ENCODE results near the gene TOR3A.

- TF ChIP-seq, protein P1, sequence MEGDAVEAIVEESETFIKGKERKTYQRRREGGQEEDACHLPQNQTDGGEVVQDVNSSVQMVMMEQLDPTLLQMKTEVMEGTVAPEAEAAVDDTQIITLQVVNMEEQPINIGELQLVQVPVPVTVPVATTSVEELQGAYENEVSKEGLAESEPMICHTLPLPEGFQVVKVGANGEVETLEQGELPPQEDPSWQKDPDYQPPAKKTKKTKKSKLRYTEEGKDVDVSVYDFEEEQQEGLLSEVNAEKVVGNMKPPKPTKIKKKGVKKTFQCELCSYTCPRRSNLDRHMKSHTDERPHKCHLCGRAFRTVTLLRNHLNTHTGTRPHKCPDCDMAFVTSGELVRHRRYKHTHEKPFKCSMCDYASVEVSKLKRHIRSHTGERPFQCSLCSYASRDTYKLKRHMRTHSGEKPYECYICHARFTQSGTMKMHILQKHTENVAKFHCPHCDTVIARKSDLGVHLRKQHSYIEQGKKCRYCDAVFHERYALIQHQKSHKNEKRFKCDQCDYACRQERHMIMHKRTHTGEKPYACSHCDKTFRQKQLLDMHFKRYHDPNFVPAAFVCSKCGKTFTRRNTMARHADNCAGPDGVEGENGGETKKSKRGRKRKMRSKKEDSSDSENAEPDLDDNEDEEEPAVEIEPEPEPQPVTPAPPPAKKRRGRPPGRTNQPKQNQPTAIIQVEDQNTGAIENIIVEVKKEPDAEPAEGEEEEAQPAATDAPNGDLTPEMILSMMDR (IDR thresholded peaks at IDR 0.05; ENCODE audit: insufficient read depth, low read depth, low read length) = no peak
- TF ChIP-seq EZH2 (IDR thresholded peaks at IDR 0.05; ENCODE audit: insufficient read depth, low read length) = no peak
These were observed 43.2 kb upstream of the TOR3A start for GRCh38 chr1:179038528-179039281.
